ENCODE measurements around the gene GABBR2.

GRCh38 chr9:98584059-98584458, 124.7 kb downstream of the GABBR2 start:
- TF ChIP-seq CTCF (conservative IDR thresholded peaks at IDR 0.05 in 1 of 2, IDR thresholded peaks at IDR 0.05 in 1 of 2; ENCODE audit: extremely low read depth in 1 of 2, insufficient read depth in 1 of 2, low read depth in 1 of 2, low read length in 2 of 2) (no peak), EZH2 (IDR thresholded peaks at IDR 0.05; ENCODE audit: borderline replicate concordance, low read length) (no peak)

Data from mammary epithelial cell (primary cell).